ENCODE data around the gene RHOT2.

RHOT2 gene

GRCh38 chr16:723695-724094 is 55.8 kb downstream of the RHOT2 start:
- Mint-ChIP-seq H3K4me1 (peaks cover 63% of the 10 kb centered on the region), H3K4me3 (peak overlapping the region in 1 of 2 donors; percentile 13), H3K9me3 (no peaks in the 10 kb centered on the region), H3K27me3 (no peaks in the 10 kb centered on the region), H3K27ac (no peak overlapping the region)
- DNase-seq (no peak), ATAC-seq (no peak)

Measured in stimulated activated naive CD8-positive, alpha-beta T cell treated with anti-CD3 and anti-CD28 coated beads, Interleukin-15, amount 100 ng/mL, for 72 hours (primary cell).